ENCODE results near the gene CDK6. TPM values are rescaled to one million over a fixed set of nuclear protein-coding genes. Genes with fewer than 3 reads are reported as not detected.
A peak's percentile ranks its signal among the peaks of the same experiment; 100 is the strongest.

Gene CDK6
- total RNA-seq, 1 experiment from 2014 or later = 59.7 TPM

- DNase-seq (ENCODE audit: low spot score) = no peak
These were observed 10.0 kb downstream of the CDK6 start for GRCh38 chr7:92826258-92826938.

GRCh38 chr7:92824901-92825480 is 11.4 kb downstream of the CDK6 start:
- no peak for DNase-seq (ENCODE audit: low spot score)

- no peak for DNase-seq (ENCODE audit: low spot score)
These were observed 11.9 kb downstream of the CDK6 start for GRCh38 chr7:92824450-92824849.

DNA sequence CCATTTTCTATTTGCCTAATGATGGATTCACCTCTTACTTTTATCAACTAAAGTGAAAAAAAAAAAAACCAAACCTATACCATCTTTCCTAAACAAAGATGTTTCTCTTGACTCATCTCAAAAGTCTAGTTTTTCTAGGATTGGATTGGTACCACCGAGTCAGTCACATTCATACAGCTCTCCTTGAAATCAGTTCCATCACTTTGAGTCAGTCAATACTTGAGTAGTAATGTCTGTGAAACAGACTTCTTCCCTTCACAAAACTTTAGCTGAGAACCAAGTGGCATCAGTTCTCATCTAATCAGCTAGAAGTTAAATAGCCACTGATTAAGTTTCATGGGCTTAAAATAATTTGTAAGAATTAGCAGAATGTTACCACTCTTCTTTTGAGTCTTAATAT is 13.3 kb downstream of the CDK6 start:
- no peak for DNase-seq (ENCODE audit: low spot score)

GRCh38 chr7:92820191-92820590 is 16.2 kb downstream of the CDK6 start:
- no peak for DNase-seq (ENCODE audit: low spot score)

DNA sequence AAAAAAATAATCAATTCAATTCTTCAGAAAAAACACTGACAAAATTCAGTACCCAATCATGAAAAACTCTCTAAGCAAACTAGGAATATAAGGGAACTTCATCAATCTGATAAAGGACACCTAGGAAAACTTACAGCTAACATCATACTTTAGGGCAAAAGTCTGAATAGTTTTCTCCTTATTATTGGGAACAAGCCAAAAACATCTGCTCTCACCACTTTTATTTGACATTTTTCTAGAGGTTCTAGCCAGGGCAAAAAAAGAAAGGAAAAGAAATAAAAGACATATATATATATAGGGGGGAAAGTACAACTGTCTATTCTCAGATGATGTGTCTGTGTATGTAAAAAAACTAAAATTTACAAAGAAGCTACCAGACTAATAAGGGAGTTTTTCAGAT is 19.0 kb downstream of the CDK6 start:
- no peak for DNase-seq (ENCODE audit: low spot score)

GRCh38 chr7:92815412-92815811 is 21.0 kb downstream of the CDK6 start:
- DNase-seq (ENCODE audit: low spot score) = no peak

DNA sequence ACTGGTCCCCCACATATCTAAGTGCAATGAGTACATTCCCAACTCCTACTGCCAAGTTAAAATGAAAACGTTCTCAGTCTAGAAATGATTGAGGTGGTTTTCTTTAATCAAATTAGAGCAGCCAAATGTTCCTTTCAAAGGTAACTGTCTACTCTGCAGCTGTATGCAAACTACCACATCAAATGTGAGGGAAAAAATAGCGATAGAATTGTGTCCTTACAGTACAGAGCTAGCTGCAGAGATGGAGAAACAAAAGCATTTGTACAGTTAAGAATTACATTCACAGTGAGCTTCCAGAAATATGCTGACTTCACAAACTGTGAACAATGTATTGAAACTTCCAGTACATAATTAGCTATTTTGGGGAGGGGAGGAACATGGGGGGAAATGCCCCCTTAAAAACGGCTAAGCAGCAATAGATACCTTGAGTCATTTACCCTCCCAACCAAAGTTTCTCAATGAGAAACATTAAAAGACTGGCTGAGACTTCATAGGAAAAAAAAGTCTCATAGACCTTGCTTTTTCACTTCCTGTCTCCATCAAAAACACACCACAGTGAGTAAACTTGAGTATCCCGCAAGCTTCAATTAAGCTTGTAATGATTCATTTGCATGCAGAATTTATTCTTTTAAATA is 22.9 kb downstream of the CDK6 start:
- DNase-seq (ENCODE audit: low spot score) = peak; percentile 55

- DNase-seq (ENCODE audit: low spot score) = no peak
These were observed 25.2 kb downstream of the CDK6 start for GRCh38 chr7:92811158-92811557.

DNA sequence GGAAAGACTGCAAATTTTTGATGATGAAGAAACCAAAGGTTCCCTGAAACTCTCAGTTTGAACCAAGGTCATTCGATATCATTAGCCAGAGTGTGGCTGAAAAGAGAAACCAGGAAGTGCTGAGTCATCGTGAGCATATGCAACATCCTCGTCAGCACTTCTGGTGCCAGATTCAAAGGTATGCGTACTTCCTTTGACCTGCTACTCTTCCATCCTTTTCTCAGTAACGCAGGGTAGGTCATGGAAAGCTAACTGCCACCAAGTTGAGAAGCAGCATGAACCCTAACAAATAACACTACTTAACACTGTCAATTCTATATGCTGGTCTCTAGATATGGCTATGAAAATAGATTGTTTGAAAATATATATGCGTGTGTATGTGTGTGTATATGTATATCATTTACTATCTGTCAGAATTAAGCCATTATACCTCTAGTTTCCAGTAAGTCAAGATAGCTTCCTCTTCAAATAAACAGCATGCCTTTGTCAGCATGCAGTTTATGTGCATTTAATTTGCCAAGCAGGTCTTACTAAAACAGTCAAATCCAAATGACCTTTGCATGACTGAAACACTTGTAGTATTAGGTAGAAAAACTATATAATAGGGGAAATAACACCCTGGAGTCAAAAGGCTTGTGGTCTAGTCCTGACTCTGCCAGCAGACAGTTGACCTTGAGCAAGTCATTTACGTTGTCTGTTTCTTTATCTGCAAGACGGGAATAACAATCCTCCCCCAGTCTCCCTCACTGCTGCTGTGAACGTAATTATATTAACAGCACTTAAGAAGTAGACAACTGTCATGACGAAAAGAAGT is 26.4 kb downstream of the CDK6 start:
- DNase-seq (ENCODE audit: low spot score) = peak; percentile 98

DNA sequence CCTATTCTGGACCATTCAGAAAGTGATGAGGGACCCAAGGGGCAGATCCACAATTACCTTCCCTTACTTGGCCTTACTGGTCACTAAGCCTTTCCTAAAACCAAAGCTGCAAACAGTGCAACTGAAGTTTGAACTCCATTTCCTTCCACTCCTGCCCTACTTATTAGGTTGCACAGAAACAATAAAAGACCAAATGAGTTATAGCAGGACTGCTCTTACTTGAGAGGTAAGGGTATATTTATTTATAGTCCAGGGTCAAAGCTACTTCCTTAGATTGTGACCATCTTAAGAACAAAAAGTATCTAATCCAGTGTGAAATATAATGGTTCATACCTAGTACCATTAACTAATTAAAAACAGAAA is 27.0 kb downstream of the CDK6 start:
- DNase-seq (ENCODE audit: low spot score) = peak; percentile 31

- no peak for DNase-seq (ENCODE audit: low spot score)
These were observed 27.7 kb downstream of the CDK6 start for GRCh38 chr7:92808635-92809034.

GRCh38 chr7:92808006-92808405 is 28.4 kb downstream of the CDK6 start:
- DNase-seq (ENCODE audit: low spot score) = no peak

DNA sequence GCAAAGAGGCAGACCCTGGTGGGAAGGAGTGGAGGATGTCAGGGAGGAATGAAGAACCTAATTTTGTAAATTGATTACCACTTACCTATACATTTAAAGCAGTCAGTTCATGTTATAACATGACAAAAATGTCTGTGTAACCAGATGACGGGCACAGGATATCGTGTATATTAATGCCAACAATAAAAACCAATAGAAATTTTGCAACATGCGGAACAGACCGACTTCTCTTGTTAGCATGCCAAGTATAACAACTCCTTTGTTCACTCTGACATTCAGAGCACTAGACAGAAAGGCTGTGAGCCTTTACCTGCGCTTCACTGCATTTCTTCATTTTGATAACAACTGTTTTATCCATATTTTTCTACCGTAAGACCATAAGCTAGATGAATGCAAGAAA is 29.9 kb downstream of the CDK6 start:
- no peak for DNase-seq (ENCODE audit: low spot score)

- DNase-seq (ENCODE audit: low spot score) = no peak
These were observed 34.0 kb downstream of the CDK6 start for GRCh38 chr7:92802406-92802805.

DNA sequence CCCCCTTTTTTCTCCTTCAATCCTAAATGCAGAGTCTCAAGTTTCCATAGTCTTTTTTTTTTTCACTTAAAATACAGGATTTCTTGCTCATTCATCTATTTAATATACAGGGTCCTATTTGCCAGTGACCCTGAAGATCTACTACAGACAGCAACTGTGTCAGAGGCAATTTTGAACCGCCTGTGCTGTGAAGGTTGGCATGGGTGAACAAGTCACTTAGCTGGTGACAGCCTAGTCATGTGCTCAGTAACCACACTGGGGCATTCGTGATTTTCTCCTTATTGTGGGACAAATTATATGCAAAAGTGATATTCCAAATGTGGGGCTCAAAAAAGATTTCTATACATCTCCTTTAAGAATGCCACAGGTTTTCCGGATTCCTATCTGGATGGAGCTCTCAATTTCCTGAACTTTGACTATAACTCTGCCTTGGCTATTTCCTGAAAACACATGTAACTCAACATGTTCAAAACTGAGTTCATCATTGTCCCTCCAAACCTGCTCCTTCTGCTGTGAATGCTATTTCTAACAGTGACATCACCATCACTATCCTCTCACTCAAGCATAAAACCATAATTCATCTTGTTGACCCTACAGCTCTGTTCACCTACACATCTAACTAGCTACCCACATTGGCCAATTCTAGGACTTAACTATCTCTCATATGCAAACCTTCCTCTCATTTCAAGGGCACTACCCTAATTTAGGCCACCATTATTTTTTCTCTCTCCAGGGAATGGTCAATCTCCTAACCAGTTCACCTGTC is 36.7 kb downstream of the CDK6 start:
- DNase-seq (ENCODE audit: low spot score) = no peak

- no peak for DNase-seq (ENCODE audit: low spot score)
These were observed 37.7 kb downstream of the CDK6 start for GRCh38 chr7:92798517-92799249.

DNA sequence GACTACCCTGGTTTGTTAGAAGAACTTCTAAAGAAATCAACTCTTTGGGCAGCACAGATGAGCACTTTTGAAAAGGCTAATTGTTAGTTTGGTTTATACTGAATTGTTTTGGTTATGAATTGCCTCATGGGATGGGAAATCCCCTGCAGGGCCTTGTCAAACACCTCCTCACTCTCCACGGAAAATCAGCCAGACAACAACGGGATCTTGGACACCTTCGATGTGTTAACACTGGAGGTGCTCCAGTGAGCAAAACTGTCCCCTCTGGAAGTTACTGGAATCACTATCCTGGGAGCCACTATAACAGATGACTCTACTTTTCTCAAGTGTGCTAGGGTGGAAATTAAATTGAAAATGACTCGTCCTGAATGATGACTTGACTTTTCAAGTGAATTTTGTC is 38.7 kb downstream of the CDK6 start:
- no peak for DNase-seq (ENCODE audit: low spot score)

DNA sequence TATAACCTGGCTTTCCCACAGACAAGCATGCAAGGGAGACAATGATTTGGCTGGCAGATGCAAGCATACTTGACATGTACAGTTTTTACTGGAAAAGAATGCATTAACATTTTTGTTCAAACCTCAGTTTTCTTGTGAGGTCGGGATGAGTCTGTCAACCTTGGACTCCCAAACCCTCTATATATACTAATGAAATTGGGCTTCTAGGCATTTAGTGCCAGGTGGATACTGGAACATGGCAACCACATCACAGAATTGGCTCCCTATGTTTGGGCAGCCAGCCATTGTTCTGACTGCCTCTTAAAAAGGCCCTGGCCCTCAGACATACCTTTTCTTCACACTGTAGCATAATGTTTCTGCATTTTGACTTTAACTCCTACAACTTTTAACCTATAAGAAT is 39.1 kb downstream of the CDK6 start:
- no peak for DNase-seq (ENCODE audit: low spot score)

- no peak for DNase-seq (ENCODE audit: low spot score)
These were observed 41.5 kb downstream of the CDK6 start for GRCh38 chr7:92794831-92795230.

GRCh38 chr7:92794391-92794790 is 42.0 kb downstream of the CDK6 start:
- no peak for DNase-seq (ENCODE audit: low spot score)

All from H4 (cell line).